Panc1 (cell line): Measurements from ENCODE around the gene TNN.

Experiments
- POLR2AphosphoS5 ChIP-seq: IDR thresholded peaks from 2 replicates; pipeline ENCODE4 v1.6.1; 2012; ENCODE audit warnings: mild to moderate bottlenecking, low read depth, low read length, moderate library complexity
- TCF7L2 ChIP-seq: IDR thresholded peaks from 2 replicates; pipeline ENCODE4 v1.6.1; 2011; ENCODE audit warnings: mild to moderate bottlenecking, low read depth, low read length, inconsistent platforms
- TF ChIP-seq, protein P1 (sequence below): fragments of 450-650 bp; IDR thresholded peaks from 2 replicates; pipeline ENCODE4 v1.5.1; 2017; ENCODE audit warnings: mild to moderate bottlenecking

- TF ChIP-seq, protein P1, sequence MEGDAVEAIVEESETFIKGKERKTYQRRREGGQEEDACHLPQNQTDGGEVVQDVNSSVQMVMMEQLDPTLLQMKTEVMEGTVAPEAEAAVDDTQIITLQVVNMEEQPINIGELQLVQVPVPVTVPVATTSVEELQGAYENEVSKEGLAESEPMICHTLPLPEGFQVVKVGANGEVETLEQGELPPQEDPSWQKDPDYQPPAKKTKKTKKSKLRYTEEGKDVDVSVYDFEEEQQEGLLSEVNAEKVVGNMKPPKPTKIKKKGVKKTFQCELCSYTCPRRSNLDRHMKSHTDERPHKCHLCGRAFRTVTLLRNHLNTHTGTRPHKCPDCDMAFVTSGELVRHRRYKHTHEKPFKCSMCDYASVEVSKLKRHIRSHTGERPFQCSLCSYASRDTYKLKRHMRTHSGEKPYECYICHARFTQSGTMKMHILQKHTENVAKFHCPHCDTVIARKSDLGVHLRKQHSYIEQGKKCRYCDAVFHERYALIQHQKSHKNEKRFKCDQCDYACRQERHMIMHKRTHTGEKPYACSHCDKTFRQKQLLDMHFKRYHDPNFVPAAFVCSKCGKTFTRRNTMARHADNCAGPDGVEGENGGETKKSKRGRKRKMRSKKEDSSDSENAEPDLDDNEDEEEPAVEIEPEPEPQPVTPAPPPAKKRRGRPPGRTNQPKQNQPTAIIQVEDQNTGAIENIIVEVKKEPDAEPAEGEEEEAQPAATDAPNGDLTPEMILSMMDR, result no peak
- no peak for TF ChIP-seq POLR2AphosphoS5
- TF ChIP-seq TCF7L2, result no peak
Observed at GRCh38 chr1:175081983-175082382, 14.3 kb downstream of the TNN start.
